ENCODE measurements around the gene CADM1.

GRCh38 chr11:115523727-115524399 is 19.6 kb upstream of the CADM1 start:
- TF ChIP-seq, protein P1, sequence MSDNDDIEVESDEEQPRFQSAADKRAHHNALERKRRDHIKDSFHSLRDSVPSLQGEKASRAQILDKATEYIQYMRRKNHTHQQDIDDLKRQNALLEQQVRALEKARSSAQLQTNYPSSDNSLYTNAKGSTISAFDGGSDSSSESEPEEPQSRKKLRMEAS (IDR thresholded peaks at IDR 0.05; ENCODE audit: insufficient read depth, insufficient read length): no peak
- TF ChIP-seq, protein P2, sequence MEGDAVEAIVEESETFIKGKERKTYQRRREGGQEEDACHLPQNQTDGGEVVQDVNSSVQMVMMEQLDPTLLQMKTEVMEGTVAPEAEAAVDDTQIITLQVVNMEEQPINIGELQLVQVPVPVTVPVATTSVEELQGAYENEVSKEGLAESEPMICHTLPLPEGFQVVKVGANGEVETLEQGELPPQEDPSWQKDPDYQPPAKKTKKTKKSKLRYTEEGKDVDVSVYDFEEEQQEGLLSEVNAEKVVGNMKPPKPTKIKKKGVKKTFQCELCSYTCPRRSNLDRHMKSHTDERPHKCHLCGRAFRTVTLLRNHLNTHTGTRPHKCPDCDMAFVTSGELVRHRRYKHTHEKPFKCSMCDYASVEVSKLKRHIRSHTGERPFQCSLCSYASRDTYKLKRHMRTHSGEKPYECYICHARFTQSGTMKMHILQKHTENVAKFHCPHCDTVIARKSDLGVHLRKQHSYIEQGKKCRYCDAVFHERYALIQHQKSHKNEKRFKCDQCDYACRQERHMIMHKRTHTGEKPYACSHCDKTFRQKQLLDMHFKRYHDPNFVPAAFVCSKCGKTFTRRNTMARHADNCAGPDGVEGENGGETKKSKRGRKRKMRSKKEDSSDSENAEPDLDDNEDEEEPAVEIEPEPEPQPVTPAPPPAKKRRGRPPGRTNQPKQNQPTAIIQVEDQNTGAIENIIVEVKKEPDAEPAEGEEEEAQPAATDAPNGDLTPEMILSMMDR (IDR thresholded peaks at IDR 0.05; ENCODE audit: extremely low read depth in 1 of 2, insufficient read depth in 1 of 2, low read depth in 1 of 2, low read length in 2 of 2): no peak
- no peak for TF ChIP-seq POLR2AphosphoS5 (IDR thresholded peaks at IDR 0.05; ENCODE audit: insufficient read depth, low read depth, low read length)
- no peak for TF ChIP-seq POLR2A (IDR thresholded peaks at IDR 0.05; ENCODE audit: low read depth, low read length)
- no peak for TF ChIP-seq EZH2 (IDR thresholded peaks at IDR 0.05; ENCODE audit: borderline replicate concordance, low read depth, low read length, severe bottlenecking)
- TF ChIP-seq JUN (IDR thresholded peaks at IDR 0.05; ENCODE audit: borderline replicate concordance, insufficient read depth, insufficient read length, low read depth): no peak
